ENCODE results near the gene AGO3.

DNA sequence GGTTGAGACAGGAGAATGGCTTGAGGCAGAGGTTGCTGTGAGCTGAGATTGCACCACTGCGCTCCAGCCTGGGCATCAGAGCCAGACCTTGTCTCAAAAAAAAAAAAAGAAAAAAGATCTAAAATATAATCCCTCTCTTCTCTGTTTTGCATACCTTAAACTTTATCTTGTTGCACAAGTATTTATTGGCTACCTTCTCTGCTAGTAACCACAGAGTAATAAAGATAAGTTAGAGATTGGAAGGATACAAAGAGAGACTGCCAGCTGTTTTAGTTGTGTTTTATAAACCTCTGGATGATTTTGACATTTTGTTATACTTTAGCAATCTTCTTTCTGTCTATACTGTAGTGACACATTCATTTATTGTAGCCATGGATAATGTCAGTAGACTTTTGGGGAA, 27.7 kb downstream of the AGO3 start:
- TF ChIP-seq RAD51 (IDR thresholded peaks at IDR 0.05) (no peak), GABPA (IDR thresholded peaks at IDR 0.05; ENCODE audit: low read depth) (no peak), TAF1 (IDR thresholded peaks at IDR 0.05; ENCODE audit: borderline replicate concordance, low read depth, low read length) (no peak), SIX5 (IDR thresholded peaks at IDR 0.05; ENCODE audit: low read depth, low read length, severe bottlenecking) (no peak), IRF3 (IDR thresholded peaks at IDR 0.05) (no peak), CBX3 (IDR thresholded peaks at IDR 0.05; ENCODE audit: borderline replicate concordance, low read depth) (no peak), NFYB (IDR thresholded peaks at IDR 0.05; ENCODE audit: insufficient read depth, low read depth, low read length) (no peak), POLR2A (IDR thresholded peaks at IDR 0.05; ENCODE audit: low read depth, low read length) (no peak), POLR2AphosphoS5 (IDR thresholded peaks at IDR 0.05; ENCODE audit: low read length) (no peak), SPI1 (IDR thresholded peaks at IDR 0.05; ENCODE audit: borderline replicate concordance, insufficient read depth, low read depth, low read length) (no peak), CBX5 (IDR thresholded peaks at IDR 0.05; ENCODE audit: low read depth) (no peak), REST (IDR thresholded peaks at IDR 0.05; ENCODE audit: low read depth, low read length) (no peak), ZZZ3 (IDR thresholded peaks at IDR 0.05; ENCODE audit: control insufficient read depth, insufficient read length, low read depth) (no peak)
- TF ChIP-seq, protein P1, sequence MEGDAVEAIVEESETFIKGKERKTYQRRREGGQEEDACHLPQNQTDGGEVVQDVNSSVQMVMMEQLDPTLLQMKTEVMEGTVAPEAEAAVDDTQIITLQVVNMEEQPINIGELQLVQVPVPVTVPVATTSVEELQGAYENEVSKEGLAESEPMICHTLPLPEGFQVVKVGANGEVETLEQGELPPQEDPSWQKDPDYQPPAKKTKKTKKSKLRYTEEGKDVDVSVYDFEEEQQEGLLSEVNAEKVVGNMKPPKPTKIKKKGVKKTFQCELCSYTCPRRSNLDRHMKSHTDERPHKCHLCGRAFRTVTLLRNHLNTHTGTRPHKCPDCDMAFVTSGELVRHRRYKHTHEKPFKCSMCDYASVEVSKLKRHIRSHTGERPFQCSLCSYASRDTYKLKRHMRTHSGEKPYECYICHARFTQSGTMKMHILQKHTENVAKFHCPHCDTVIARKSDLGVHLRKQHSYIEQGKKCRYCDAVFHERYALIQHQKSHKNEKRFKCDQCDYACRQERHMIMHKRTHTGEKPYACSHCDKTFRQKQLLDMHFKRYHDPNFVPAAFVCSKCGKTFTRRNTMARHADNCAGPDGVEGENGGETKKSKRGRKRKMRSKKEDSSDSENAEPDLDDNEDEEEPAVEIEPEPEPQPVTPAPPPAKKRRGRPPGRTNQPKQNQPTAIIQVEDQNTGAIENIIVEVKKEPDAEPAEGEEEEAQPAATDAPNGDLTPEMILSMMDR (IDR thresholded peaks at IDR 0.05 in 2 of 3, conservative IDR thresholded peaks at IDR 0.05 in 1 of 3; ENCODE audit: control insufficient read depth in 2 of 3, extremely low read depth in 1 of 3, insufficient read depth in 1 of 3, low read depth in 3 of 3, low read length in 3 of 3): no peak
